ENCODE data around the gene RXFP2.

RXFP2 gene

DNA sequence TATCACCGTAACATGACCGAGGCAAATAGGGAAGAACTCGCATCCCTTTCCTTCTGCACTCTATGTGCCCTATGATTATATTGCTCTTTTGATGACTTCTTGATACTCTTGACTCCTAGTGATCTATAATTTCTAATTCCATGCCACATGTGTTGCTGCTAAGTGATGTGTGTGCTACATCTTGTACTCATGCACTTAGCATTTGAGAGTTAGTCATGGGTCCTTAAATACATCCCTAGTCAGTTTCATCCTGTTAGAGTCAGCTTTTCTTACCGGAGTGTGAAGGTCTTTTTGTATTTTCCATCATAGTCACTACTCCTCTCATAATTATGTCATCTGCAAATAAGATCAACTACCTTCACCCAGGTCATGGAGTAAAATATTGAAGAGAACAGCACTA, 30.2 kb downstream of the RXFP2 start:
- POLR2A ChIA-PET: no interaction called here
- TF ChIP-seq, protein P1, sequence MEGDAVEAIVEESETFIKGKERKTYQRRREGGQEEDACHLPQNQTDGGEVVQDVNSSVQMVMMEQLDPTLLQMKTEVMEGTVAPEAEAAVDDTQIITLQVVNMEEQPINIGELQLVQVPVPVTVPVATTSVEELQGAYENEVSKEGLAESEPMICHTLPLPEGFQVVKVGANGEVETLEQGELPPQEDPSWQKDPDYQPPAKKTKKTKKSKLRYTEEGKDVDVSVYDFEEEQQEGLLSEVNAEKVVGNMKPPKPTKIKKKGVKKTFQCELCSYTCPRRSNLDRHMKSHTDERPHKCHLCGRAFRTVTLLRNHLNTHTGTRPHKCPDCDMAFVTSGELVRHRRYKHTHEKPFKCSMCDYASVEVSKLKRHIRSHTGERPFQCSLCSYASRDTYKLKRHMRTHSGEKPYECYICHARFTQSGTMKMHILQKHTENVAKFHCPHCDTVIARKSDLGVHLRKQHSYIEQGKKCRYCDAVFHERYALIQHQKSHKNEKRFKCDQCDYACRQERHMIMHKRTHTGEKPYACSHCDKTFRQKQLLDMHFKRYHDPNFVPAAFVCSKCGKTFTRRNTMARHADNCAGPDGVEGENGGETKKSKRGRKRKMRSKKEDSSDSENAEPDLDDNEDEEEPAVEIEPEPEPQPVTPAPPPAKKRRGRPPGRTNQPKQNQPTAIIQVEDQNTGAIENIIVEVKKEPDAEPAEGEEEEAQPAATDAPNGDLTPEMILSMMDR (IDR thresholded peaks at IDR 0.05; ENCODE audit: control extremely low read depth, extremely low read depth, low read depth, missing control alignments): no peak
- no peak for DNase-seq (ENCODE audit: extremely low spot score)
- CTCF ChIA-PET: interaction anchor here (1.8 kb wide), 1 partner anchor 15 kb away, joined by 4 read pairs; no protein-coding TSS in a partner anchor

DNA sequence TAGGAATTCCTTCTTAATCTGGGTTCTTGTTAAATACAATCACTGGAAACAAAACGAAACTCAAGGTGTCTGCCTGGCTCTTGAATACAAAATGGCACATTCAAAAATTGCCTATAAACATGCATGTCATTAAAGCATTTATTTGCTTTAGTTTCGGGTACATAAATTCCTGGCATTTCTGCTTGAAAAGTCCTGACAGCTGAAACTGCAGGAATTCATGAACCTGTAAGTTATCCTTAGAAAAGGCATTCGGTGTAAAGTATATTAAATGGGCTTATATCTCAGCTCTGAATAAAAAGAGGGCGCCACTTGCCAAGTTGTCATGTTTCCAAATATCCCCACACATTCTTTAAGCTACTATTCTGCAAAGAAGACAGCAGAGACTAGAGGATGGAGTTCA, 32.9 kb downstream of the RXFP2 start:
- TF ChIP-seq, protein P1 (IDR thresholded peaks at IDR 0.05; ENCODE audit: control extremely low read depth, extremely low read depth, low read depth, missing control alignments): no peak
- ChIA-PET POLR2A (interaction anchor here (0.6 kb wide), 1 partner anchor 514 kb away, joined by 8 read pairs; no protein-coding TSS in a partner anchor), CTCF (interaction anchor here (0.8 kb wide), 1 partner anchor 30 kb away, joined by 3 read pairs; no protein-coding TSS in a partner anchor)
- no peak for DNase-seq (ENCODE audit: extremely low spot score)

DNA sequence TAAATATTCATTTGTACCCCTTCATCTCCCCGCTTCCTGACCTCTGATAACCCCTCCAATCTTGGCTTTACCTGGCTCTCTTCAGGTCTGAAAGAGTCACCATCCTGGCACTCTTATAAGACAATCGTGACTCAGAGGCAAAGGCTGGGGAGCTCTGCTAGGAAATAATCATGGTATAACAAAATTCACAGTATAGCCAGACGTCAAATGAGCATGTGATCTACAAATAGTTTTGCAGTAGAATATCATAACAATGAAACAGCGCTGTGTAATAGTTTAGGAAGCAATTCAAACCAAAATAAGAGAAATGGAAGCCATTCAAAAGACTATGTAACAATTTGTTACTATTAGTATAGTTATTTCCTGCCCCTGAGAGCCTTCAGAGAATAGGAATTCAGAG, 34.2 kb downstream of the RXFP2 start:
- DNase-seq (ENCODE audit: extremely low spot score): no peak
- ChIA-PET CTCF (no interaction called here), POLR2A (no interaction called here)
- TF ChIP-seq, protein P1 (IDR thresholded peaks at IDR 0.05; ENCODE audit: control extremely low read depth, extremely low read depth, low read depth, missing control alignments): no peak

DNA sequence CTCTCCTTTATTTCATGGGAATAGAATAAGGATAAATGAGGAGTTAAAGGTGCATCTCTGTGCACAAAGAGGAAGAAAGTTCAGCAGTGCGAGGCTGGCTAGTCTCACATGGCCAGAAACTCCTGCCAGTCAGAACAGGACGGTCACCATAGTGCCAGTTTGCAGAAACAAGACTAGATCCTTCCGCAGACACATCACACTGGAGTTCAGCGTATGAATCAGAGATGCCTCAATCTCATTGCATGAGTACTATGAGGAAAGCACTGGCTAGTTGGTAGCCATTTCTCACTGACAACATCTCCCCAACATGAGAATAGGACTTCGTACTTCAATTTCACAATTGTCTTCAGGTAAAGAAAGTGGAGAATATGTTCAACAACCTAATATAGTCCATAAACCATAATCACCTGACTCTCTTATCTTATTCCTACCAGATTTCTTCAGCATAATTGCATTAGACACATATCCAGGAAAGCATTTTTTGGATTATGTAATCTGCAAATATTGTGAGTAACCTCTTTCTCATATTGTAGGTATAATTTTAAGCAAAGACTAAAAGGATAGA, 34.9 kb downstream of the RXFP2 start:
- DNase-seq (ENCODE audit: extremely low spot score): no peak
- CTCF ChIA-PET: no interaction called here
- POLR2A ChIA-PET: no interaction called here
- TF ChIP-seq, protein P1 (IDR thresholded peaks at IDR 0.05; ENCODE audit: control extremely low read depth, extremely low read depth, low read depth, missing control alignments): no peak

DNA sequence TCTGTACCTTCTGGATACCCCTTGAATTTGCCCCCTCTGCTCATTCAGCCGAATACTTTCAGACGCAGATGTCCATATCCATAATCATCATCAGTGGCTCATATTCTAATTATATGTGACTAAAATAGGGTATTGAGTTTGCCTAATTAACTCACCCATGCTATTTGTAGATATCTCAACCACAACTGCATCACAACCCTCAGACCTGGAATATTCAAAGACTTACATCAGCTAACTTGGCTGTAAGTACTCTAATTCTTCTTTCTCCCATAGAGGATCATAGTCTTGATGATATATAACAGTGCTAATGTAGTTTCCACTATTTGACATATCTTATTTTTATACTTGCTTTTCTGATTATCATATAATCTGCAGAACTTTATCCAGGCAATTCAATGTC, 35.8 kb downstream of the RXFP2 start:
- POLR2A ChIA-PET: no interaction called here
- no peak for DNase-seq (ENCODE audit: extremely low spot score)
- CTCF ChIA-PET: no interaction called here
- TF ChIP-seq, protein P1 (IDR thresholded peaks at IDR 0.05; ENCODE audit: control extremely low read depth, extremely low read depth, low read depth, missing control alignments): no peak

DNA sequence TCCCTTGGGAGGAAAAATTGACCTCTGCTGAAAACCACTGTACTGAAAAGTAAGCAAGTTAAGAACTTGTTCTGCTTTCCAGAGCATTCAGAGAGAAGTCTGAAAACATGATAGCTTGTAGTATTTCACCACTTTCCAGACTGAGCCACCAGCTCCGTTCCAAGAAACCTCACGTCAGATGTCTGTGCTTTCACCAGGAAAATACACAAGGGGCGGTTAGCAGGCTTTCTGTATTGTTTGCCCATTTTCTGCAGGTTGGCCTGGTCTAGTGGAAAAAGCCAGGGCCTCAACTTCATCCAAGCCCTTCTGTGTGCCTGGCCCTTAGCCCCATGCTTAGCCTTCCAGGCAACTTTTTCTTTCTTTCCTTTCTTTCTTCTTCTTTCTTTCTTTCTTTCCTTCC, 36.4 kb downstream of the RXFP2 start:
- CTCF ChIA-PET: no interaction called here
- no peak for DNase-seq (ENCODE audit: extremely low spot score)

More for the DNA sequence above, 36.4 kb downstream of the RXFP2 start:
- POLR2A ChIA-PET: no interaction called here
- TF ChIP-seq, protein P1 (IDR thresholded peaks at IDR 0.05; ENCODE audit: control extremely low read depth, extremely low read depth, low read depth, missing control alignments): no peak
